Measurements from ENCODE around the gene HIVEP1. TPM values are rescaled to one million over a fixed set of nuclear protein-coding genes. Genes with fewer than 3 reads are reported as not detected.

HIVEP1 gene
- total and polyA plus RNA-seq, 12 donors: 3.4 to 20.9 (median 13.3) TPM

GRCh38 chr6:12119085-12119588 lies 107.0 kb downstream of the HIVEP1 start:
- Histone ChIP-seq H3K4me1 (peaks cover 0 to 4% (median 0%) of the 10 kb centered on the region in 9 donors), H3K36me3 (peaks cover 0 to 38% (median 19%) of the 10 kb centered on the region in 9 donors), H3K4me3 (no peak overlapping the region), H3K9me3 (peaks cover 0 to 29% (median 12%) of the 10 kb centered on the region in 11 donors), H3K27me3 (no peaks in the 10 kb centered on the region), H3K27ac (no peak overlapping the region)
- ATAC-seq: no peak
- intact Hi-C loops (cut with DNase I): no loop called here
- no peak for DNase-seq
- no peak for TF ChIP-seq CTCF (IDR thresholded peaks at IDR 0.05)
- 62 to 65% methylated on average over 2 of the region's 2 CpGs for WGBS, 2 donors

GRCh38 chr6:12125396-12125795 lies 113.3 kb downstream of the HIVEP1 start:
- DNase-seq (no peak), ATAC-seq (no peak)
- Histone ChIP-seq H3K27ac (no peak overlapping the region), H3K27me3 (no peaks in the 10 kb centered on the region), H3K36me3 (peaks cover 0 to 46% (median 13%) of the 10 kb centered on the region in 9 donors), H3K4me1 (peaks cover 0 to 5% (median 0%) of the 10 kb centered on the region in 9 donors), H3K4me3 (no peak overlapping the region), H3K9me3 (peaks cover 0 to 4% (median 0%) of the 10 kb centered on the region in 11 donors)
- intact Hi-C loops (cut with DNase I): no loop called here
- no peak for TF ChIP-seq CTCF (IDR thresholded peaks at IDR 0.05)
- WGBS, 2 donors: 82 to 86% methylated on average over 4 of the region's 4 CpGs

GRCh38 chr6:12126051-12126450 lies 113.9 kb downstream of the HIVEP1 start:
- no peak for DNase-seq
- Histone ChIP-seq H3K9me3 (peaks cover 0 to 4% (median 0%) of the 10 kb centered on the region in 11 donors), H3K36me3 (peaks cover 0 to 46% (median 8%) of the 10 kb centered on the region in 9 donors), H3K4me3 (no peak overlapping the region), H3K27ac (no peak overlapping the region), H3K4me1 (peaks cover 0 to 5% (median 0%) of the 10 kb centered on the region in 9 donors), H3K27me3 (no peaks in the 10 kb centered on the region)
- ATAC-seq: no peak
- intact Hi-C loops (cut with DNase I): no loop called here
- 96 to 97% methylated on average over 1 of the region's 1 CpG for WGBS, 2 donors
- TF ChIP-seq CTCF (IDR thresholded peaks at IDR 0.05): no peak

GRCh38 chr6:12129523-12129922 lies 117.4 kb downstream of the HIVEP1 start:
- Histone ChIP-seq H3K4me3 (no peak overlapping the region), H3K36me3 (peaks cover 0 to 26% (median under 1%) of the 10 kb centered on the region in 9 donors), H3K27me3 (no peaks in the 10 kb centered on the region), H3K9me3 (peaks cover 0 to 4% (median 0%) of the 10 kb centered on the region in 11 donors), H3K4me1 (peaks cover 0 to 13% (median 0%) of the 10 kb centered on the region in 9 donors), H3K27ac (no peak overlapping the region)
- 87 to 90% methylated on average over 1 of the region's 1 CpG for WGBS, 2 donors
- no peak for TF ChIP-seq CTCF (IDR thresholded peaks at IDR 0.05)
- ATAC-seq (no peak), DNase-seq (no peak)
- intact Hi-C loops (cut with DNase I): no loop called here

Measured in heart right ventricle (tissue), 16 donors.